Glutamatergic neuron (in vitro differentiated cells): ENCODE measurements around the gene SLC35E1. TPM values are rescaled to one million over a fixed set of nuclear protein-coding genes. Genes with fewer than 3 reads are reported as not detected.

Experiments used
- DNase-seq: peaks from one replicate; pipeline ENCODE4 v3.0.0; 2022
- H3K27ac Mint-ChIP-seq: one replicate; pipeline ENCODE4 v1.8.0; 2020; ENCODE audit warnings: mild to moderate bottlenecking, mixed read lengths, inconsistent platforms; ENCODE audit not compliant: unreplicated experiment
- H3K27me3 Mint-ChIP-seq: one replicate; pipeline ENCODE4 v1.8.0; 2020; ENCODE audit warnings: mild to moderate bottlenecking, moderate library complexity, mixed read lengths, inconsistent platforms; ENCODE audit not compliant: unreplicated experiment
- H3K36me3 Mint-ChIP-seq: one replicate; pipeline ENCODE4 v1.8.0; 2020; ENCODE audit warnings: mild to moderate bottlenecking, mixed read lengths, inconsistent platforms; ENCODE audit not compliant: unreplicated experiment
- H3K4me1 Mint-ChIP-seq: one replicate; pipeline ENCODE4 v1.8.0; 2020; ENCODE audit warnings: mild to moderate bottlenecking, low read depth, mixed read lengths, inconsistent platforms; ENCODE audit not compliant: unreplicated experiment
- H3K4me3 Mint-ChIP-seq: one replicate; pipeline ENCODE4 v1.8.0; 2020; ENCODE audit warnings: mild to moderate bottlenecking, mixed read lengths, inconsistent platforms; ENCODE audit not compliant: unreplicated experiment
- H3K9me3 Mint-ChIP-seq: one replicate; pipeline ENCODE4 v1.8.0; 2020; ENCODE audit warnings: mild to moderate bottlenecking, moderate library complexity, mixed read lengths, inconsistent platforms; ENCODE audit not compliant: unreplicated experiment
- total RNA-seq: library from RNA; stranded (reverse); fragmentation: NEBNext Ultra II Directional; extraction: Animal tissue kit (Norgen Biotek cat#: 25700); gene quantifications from one replicate; pipeline ENCODE4 v1.2.1, GENCODE V29; 2021; ENCODE audit not compliant: unreplicated experiment
- TF ChIP-seq, protein P1 (sequence below): fragments of 200-600 bp; sonication (generic); IDR thresholded peaks from one replicate; pipeline ENCODE4 v1.5.0; 2021; ENCODE audit not compliant: partially characterized antibody, unreplicated experiment

SLC35E1 gene
- total RNA-seq, 1 donor from 2014 or later = 31.9 TPM

DNA sequence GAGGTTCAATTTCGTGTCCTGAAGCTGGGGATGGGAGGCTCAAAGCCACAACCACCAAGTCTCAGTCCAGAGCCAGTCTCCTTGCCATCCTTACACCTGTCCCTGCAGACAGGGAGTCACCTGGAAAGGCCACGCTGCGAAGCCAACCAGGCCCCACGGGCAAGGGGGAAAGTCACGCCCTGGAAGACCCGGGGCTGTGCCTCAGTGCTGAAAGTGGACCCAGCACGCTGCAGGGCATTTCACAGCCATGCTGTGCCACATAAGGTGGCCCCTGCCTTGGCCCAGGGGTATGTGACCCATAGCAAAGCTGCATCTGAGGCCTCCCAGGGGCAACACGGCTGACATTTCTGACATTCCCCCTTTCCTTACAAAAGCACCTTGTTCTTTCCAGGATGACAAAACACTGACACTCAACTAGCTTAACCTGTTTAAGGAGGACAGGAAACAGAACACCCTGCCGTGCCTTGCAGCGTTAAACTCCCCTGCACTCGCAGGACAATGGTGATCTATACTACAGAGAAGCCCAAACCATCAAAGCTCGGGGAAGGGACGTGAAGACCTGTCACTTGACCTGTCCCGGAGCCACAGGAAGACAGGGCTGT lies 44.8 kb downstream of the SLC35E1 start:
- H3K27ac Mint-ChIP-seq = no peak overlapping the region
- DNase-seq = no peak
- peaks cover 5% of the 10 kb centered on the region for H3K27me3 Mint-ChIP-seq
- H3K36me3 Mint-ChIP-seq = no peaks in the 10 kb centered on the region
- no peaks in the 10 kb centered on the region for H3K4me1 Mint-ChIP-seq
- H3K9me3 Mint-ChIP-seq = no peaks in the 10 kb centered on the region
- TF ChIP-seq, protein P1, sequence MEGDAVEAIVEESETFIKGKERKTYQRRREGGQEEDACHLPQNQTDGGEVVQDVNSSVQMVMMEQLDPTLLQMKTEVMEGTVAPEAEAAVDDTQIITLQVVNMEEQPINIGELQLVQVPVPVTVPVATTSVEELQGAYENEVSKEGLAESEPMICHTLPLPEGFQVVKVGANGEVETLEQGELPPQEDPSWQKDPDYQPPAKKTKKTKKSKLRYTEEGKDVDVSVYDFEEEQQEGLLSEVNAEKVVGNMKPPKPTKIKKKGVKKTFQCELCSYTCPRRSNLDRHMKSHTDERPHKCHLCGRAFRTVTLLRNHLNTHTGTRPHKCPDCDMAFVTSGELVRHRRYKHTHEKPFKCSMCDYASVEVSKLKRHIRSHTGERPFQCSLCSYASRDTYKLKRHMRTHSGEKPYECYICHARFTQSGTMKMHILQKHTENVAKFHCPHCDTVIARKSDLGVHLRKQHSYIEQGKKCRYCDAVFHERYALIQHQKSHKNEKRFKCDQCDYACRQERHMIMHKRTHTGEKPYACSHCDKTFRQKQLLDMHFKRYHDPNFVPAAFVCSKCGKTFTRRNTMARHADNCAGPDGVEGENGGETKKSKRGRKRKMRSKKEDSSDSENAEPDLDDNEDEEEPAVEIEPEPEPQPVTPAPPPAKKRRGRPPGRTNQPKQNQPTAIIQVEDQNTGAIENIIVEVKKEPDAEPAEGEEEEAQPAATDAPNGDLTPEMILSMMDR = no peak
- H3K4me3 Mint-ChIP-seq = no peak overlapping the region

DNA sequence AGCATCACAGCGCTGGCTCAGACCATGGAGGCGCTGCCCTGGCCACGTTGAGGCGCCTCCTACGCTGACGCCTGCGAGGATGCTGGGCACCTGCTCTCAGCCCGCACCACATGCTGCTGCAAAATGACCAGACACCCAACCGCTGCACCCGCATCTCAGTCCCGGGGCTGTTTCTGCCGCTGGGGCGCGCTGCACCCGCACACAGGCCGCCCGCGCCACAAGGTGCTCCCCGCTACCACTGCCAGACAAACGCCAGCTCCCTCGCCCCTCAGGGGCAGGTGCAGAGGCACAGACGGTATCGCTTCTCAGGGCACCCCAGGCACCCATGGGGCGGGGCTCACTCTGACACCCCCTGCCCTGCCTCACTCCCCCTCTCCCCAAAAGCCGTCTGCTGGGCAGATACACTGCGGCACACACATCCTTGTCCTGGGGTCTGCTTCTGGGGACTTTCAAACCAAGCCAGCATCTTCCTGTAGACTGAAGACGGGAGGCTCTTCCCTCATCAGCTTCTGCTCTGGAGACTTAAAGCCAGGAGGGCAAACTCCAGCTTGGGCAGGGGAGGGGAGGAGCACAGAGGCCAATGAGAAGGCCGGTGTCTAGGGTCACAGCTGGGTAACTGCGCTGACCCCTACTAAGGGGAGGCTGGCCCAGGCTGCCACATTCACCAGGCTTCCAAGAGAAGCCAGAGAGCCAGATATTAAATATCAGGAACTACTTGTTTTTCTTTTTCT lies 46.3 kb downstream of the SLC35E1 start:
- Mint-ChIP-seq H3K4me1 (no peaks in the 10 kb centered on the region), H3K9me3 (no peaks in the 10 kb centered on the region), H3K36me3 (no peaks in the 10 kb centered on the region), H3K27me3 (peaks cover 4% of the 10 kb centered on the region), H3K4me3 (no peak overlapping the region), H3K27ac (no peak overlapping the region)
- DNase-seq = no peak
- TF ChIP-seq, protein P1 = no peak

DNA sequence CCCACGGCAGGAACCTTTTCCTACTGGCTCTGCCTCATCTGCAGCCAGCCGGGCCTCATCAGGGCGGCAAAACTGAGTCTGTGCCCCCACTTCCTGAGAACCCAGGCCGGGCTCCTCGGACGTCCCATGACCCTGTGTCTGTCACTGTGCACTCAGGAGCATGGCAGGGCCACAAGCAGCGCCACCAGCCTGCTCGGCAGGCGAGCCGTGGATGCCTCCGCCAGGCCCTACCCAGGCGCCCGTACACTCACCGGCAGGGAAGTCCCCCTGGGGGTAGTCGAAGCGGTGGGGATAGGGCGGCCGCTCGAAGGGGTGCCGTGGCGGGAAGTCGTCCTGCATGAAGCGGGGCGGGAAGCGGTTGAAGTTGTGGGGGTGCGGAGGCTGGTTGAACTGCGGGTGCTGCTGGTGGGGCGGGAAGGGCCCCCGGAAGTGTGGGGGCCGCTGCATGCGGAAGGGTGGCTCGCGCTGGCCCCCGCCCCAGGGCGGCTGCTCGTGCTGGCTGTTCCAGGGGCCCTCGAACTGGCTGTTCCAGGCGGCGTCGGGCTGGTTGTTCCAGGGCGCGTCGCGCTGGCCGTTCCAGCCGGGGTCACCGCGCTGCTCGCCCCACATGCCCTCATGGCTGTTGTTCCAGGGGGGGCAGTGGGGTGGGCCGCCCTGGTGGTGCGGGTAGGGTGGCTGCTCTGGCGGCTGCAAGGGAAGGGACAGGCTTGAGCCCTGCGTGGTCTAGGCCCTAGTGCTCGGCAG lies 47.1 kb downstream of the SLC35E1 start:
- DNase-seq = no peak
- Mint-ChIP-seq H3K27me3 (peaks cover 4% of the 10 kb centered on the region), H3K4me3 (no peak overlapping the region), H3K36me3 (no peaks in the 10 kb centered on the region), H3K4me1 (no peaks in the 10 kb centered on the region), H3K9me3 (no peaks in the 10 kb centered on the region), H3K27ac (no peak overlapping the region)
- TF ChIP-seq, protein P1 = no peak

DNA sequence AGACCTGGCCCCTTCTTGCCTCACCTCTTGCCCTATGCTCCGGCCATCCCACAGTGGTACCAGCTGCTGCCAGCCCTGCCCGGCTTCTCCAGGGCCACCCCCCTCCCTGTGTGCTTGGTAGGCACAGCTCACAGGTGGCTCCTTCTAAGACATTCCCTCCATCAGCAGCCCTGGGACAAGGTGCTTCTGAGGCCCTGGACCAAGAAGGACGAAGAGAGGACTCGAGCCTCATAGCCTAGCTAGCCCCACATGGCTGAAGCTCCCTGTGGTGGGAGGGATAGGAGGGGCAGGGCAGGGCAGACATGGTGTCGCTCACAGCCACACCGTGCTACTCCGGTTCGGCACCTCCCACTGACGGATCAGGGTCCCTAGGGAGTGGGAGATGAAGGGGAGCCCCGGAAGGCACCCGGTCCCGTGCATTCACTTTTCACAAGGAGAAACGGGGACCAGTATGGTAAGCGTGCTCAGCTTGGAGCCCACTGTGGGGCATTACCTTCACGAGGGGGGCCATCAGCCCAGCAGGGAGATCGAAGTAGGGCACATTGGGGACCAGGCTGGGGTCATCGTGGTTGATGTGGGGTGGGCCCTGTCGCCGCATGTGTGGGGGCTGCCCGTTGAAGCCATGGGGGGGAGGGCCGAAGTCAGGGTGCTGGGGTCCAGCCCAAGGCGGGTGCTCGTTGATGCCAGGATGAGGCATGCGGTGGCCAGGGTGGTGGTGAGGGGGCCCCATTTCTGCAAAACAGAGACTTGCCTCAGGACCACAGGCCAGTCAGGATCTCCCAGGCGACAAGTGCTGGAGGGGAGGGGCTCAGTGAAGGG lies 49.4 kb downstream of the SLC35E1 start:
- no peak overlapping the region for H3K27ac Mint-ChIP-seq
- H3K36me3 Mint-ChIP-seq = no peaks in the 10 kb centered on the region
- DNase-seq = no peak
- H3K9me3 Mint-ChIP-seq = no peaks in the 10 kb centered on the region
- H3K4me1 Mint-ChIP-seq = no peaks in the 10 kb centered on the region
- H3K27me3 Mint-ChIP-seq = peaks cover 1% of the 10 kb centered on the region
- TF ChIP-seq, protein P1 = no peak
- no peak overlapping the region for H3K4me3 Mint-ChIP-seq
